Right atrium auricular region (tissue), 2 donors: ENCODE data around the gene DEFB128. TPM values are rescaled to one million over a fixed set of nuclear protein-coding genes. Genes with fewer than 3 reads are reported as not detected.
A peak's percentile ranks its signal among the peaks of the same experiment; 100 is the strongest.
"Not testable (repeated sequence)": the region's sequence is repeated elsewhere in the genome, so short reads cannot be mapped to it uniquely, and the experiment has no call there.

ENCODE experiments used
- DNase-seq: peaks from one replicate; pipeline ENCODE4 v3.0.0-alpha.2; 2019; ENCODE audit warnings: low spot score
- H3K27ac ChIP-seq, 2 donors: fragments of 200-600 bp; sonication (generic); 1 replicate in 1 of 2; 2 replicates in 1 of 2; pipeline ENCODE4 v1.5.1; 2016 to 2019
- H3K27me3 ChIP-seq, 2 donors: fragments of 200-600 bp; sonication (generic); one replicate each; pipeline versions ENCODE4 v1.5.1 to v1.6.0; 2017 to 2019
- H3K36me3 ChIP-seq: fragments of 200-600 bp; sonication (generic); one replicate; pipeline ENCODE4 v1.5.1; 2016
- H3K4me1 ChIP-seq, 2 donors: fragments of 200-600 bp; sonication (generic); one replicate each; pipeline versions ENCODE4 v1.5.1 to v1.6.0; 2017 to 2019
- H3K4me3 ChIP-seq, 2 donors: fragments of 200-600 bp; sonication (generic); 1 replicate in 1 of 2; 2 replicates in 1 of 2; pipeline ENCODE4 v1.5.1; 2017 to 2019; ENCODE audit warnings: mild to moderate bottlenecking in 1 of 2, moderate library complexity in 1 of 2
- H3K9me3 ChIP-seq, 2 donors: fragments of 200-600 bp; sonication (generic); one replicate each; pipeline ENCODE4 v1.5.1; 2019
- total RNA-seq, 2 donors: library from RNA; depleted of rRNA; stranded (reverse); fragments of >200 nt; gene quantifications; one replicate each; pipeline ENCODE4 v1.1.0, GENCODE V29; 2016
- TF ChIP-seq, protein P1 (sequence below), 2 donors: fragments of 200-600 bp; sonication (generic); IDR thresholded peaks; one replicate each; pipeline ENCODE4 v1.5.1; 2019; ENCODE audit warnings: antibody characterized with exemption in 2 of 2

DEFB128 gene
- not detected for total RNA-seq

DNA sequence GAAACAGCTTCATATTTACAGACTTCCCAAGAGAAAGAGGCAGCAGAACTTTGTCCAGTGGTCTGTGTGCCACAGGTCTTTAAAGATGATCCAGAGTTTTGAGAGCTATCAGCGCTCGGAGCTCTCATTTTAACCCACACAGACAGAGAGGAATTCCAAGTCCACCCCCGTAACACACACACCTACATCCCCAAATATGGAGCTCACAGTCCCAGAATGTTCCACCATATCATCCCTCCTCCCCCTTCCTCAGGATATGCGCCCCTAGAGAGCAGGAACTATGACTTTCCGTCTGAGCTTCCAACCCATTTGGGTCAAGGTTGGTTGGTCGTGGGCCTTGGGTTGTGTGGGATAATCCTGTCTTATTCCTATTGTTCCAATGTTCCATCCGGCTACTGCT lies at the start of gene DEFB128:
DEFB128 (minus strand) TSS at position 101 of the 400 bp plus-strand sequence; CDS start at position 13, 88 bp downstream.
- Histone ChIP-seq H3K4me3 (no peak within 1 kb of the TSS), H3K27ac (no peak within 1 kb of the TSS), H3K27me3 (no peaks in the 10 kb centered on the region), H3K9me3 (peaks cover 0 to 4% of the 10 kb centered on the region in 2 donors), H3K4me1 (no peaks in the 10 kb centered on the region), H3K36me3 (no peaks in the 10 kb centered on the region)
- DNase-seq, result no peak
- TF ChIP-seq, protein P1, sequence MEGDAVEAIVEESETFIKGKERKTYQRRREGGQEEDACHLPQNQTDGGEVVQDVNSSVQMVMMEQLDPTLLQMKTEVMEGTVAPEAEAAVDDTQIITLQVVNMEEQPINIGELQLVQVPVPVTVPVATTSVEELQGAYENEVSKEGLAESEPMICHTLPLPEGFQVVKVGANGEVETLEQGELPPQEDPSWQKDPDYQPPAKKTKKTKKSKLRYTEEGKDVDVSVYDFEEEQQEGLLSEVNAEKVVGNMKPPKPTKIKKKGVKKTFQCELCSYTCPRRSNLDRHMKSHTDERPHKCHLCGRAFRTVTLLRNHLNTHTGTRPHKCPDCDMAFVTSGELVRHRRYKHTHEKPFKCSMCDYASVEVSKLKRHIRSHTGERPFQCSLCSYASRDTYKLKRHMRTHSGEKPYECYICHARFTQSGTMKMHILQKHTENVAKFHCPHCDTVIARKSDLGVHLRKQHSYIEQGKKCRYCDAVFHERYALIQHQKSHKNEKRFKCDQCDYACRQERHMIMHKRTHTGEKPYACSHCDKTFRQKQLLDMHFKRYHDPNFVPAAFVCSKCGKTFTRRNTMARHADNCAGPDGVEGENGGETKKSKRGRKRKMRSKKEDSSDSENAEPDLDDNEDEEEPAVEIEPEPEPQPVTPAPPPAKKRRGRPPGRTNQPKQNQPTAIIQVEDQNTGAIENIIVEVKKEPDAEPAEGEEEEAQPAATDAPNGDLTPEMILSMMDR (IDR thresholded peaks at IDR 0.05), result no peak

DNA sequence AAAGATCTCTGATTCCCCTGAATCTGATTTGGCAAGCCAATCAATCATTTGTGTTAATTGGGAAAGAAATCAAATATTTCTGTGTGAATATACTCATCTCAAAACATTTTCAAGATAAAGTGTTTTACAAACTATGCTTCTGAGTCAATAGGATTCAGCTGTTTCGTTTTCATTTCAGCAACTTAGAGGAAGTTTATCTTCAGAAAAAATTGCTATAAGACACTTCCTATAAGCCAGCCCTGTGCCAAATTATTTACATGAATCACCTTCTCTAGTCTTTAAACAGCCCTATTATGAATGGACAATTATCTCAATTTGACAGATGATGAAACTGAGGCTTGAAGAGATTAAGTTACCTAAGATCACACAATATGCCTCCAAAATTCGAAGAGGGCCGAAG lies 48.4 kb upstream of the DEFB128 start:
- DNase-seq, result no peak
- no peaks in the 10 kb centered on the region for H3K36me3 ChIP-seq
- TF ChIP-seq, protein P1 (IDR thresholded peaks at IDR 0.05), result no peak
- H3K9me3 ChIP-seq, result no peaks in the 10 kb centered on the region
- no peaks in the 10 kb centered on the region for H3K27me3 ChIP-seq
- no peak overlapping the region for H3K4me3 ChIP-seq
- H3K27ac ChIP-seq, result no peak overlapping the region
- no peaks in the 10 kb centered on the region for H3K4me1 ChIP-seq

DNA sequence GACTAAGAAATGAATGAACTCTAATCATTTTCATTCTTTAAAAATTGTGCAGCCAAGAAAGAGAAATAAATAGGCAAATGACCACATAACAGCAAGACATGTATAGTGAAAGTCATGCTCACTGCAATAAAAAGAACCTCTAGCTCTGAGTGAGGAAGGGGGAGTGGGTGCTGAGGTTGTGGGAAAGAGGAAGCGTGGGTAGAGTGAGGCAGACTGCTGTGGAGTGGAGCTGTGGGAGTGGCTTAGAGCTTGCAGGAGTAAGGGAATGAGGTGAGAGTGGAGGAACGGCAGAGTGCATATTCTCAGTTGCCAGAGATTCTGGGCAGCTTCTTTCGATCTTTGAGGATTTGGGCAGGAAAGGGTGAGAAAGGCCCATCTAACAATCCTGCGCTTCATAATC lies 48.0 kb upstream of the DEFB128 start:
- Histone ChIP-seq H3K4me3 (no peak overlapping the region), H3K9me3 (no peaks in the 10 kb centered on the region), H3K27ac (no peak overlapping the region), H3K4me1 (no peaks in the 10 kb centered on the region), H3K27me3 (no peaks in the 10 kb centered on the region), H3K36me3 (no peaks in the 10 kb centered on the region)
- TF ChIP-seq, protein P1 (IDR thresholded peaks at IDR 0.05), result no peak
- DNase-seq, result no peak

DNA sequence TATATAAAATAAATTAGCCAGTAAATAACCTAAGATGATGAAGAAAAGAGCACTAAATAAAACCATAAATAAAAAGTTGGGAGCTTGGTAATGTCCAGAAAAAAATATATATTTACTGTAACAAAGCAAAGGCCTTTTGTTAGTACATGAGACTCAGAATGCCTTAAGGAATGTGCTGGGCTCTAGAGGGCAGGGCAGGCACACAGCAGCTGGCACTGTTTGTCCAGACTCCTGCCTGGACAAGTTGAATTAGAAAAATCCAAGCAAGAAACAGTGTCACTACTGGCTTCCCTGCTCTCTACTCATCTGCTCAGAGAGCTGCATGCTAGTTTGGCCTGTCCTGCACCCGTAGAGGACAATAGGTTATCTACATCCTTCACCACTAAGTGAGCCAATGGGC lies 46.4 kb upstream of the DEFB128 start:
- DNase-seq, result no peak
- no peaks in the 10 kb centered on the region for H3K36me3 ChIP-seq
- no peaks in the 10 kb centered on the region for H3K4me1 ChIP-seq
- H3K27me3 ChIP-seq, result no peaks in the 10 kb centered on the region
- TF ChIP-seq, protein P1 (IDR thresholded peaks at IDR 0.05), result peak in 1 of 2 donors; percentile 47
- H3K4me3 ChIP-seq, result no peak overlapping the region
- H3K27ac ChIP-seq, result no peak overlapping the region
- no peaks in the 10 kb centered on the region for H3K9me3 ChIP-seq

DNA sequence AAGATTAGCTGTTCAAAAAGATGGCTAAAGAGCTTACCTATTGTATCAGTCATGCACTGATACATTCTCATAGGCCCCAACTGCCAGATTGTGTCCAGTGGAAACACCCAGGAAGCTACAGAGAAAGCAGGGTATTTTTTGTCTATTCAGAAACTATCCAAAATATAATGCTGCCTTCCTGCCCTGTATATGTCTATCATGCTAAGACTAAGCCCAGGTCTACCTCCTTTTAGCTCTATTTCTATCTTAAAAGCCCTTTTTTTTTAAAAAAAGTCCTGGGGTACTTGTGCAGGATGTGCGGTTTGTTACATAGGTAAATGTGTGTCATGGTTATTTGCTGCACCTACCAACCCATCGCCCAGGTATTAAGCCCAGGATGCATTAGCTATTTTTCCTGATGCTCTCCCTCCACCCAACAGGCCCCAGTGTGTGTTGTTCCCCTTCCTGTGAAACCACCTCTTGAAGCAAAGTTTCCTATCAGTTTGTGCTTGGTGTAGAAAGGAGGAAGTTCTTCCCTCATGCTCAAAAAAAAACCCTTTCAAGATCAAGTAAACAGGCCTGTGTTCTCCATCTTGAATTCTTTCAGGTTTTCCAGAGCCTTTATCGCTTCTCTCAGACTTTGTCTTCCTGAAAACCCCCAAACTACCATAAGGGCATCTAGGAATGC lies 38.1 kb upstream of the DEFB128 start:
- H3K27me3 ChIP-seq, result no peaks in the 10 kb centered on the region
- H3K27ac ChIP-seq, result no peak overlapping the region
- DNase-seq, result no peak
- no peaks in the 10 kb centered on the region for H3K36me3 ChIP-seq
- TF ChIP-seq, protein P1 (IDR thresholded peaks at IDR 0.05), result no peak
- H3K9me3 ChIP-seq, result no peaks in the 10 kb centered on the region
- no peak overlapping the region for H3K4me3 ChIP-seq
- no peaks in the 10 kb centered on the region for H3K4me1 ChIP-seq

DNA sequence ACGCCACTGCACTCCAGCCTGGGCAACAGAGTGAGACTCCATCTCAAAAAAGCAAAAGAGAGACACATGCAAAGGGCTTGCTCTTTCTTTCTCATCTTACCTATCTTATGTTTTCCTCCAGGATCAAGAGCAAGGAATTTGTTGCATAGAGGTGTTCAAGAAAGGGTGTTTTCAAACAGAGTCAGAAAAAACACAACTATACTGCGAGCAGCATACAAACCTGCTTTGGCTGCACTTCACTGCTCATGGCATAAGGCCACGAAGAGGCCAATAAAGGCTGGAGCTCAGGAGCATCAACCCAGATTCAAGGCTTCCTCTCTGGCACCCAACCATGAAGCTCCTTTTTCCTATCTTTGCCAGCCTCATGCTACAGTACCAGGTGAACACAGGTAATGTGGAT lies 37.4 kb upstream of the DEFB128 start, which contains the start of gene DEFB129:
DEFB129 (plus strand) TSS at position 301 of the 400 bp plus-strand sequence; CDS start at position 332, 31 bp downstream.
- TF ChIP-seq, protein P1 (IDR thresholded peaks at IDR 0.05), result no peak

DNA sequence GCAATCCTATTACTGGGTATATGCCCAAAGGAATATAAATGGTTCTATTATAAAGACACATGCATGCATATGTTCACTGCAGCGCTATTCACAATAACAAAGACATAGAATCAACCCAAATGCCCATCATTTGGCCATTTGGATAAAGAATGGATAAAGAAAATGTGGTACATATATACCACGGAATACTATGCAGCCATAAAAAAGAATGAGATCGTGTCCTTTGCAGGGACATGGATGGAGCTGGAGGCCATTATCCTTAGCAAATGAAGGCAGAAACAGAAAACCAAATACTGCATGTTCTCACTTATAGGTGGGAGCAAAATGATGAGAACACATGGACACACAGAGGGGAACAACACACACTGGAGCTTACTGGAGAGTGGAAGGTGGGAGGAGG lies 36.4 kb upstream of the DEFB128 start:
- not testable (repeated sequence) for H3K36me3 ChIP-seq, H3K4me3 ChIP-seq, DNase-seq, H3K27ac ChIP-seq, H3K27me3 ChIP-seq, H3K4me1 ChIP-seq, H3K9me3 ChIP-seq

More for the DNA sequence above, 37.4 kb upstream of the DEFB128 start, which contains the start of gene DEFB129:
- Histone ChIP-seq H3K4me3 (no peak within 1 kb of the TSS), H3K27ac (no peak within 1 kb of the TSS), H3K27me3 (no peaks in the 10 kb centered on the region), H3K36me3 (no peaks in the 10 kb centered on the region), H3K9me3 (no peaks in the 10 kb centered on the region), H3K4me1 (no peaks in the 10 kb centered on the region)
- no peak for DNase-seq
